ENCODE measurements around the gene SCUBE2.

SCUBE2 gene

GRCh38 chr11:9073466-9074225 is 17.8 kb downstream of the SCUBE2 start:
- DNase-seq = no peak

GRCh38 chr11:9072626-9073176 is 18.7 kb downstream of the SCUBE2 start:
- no peak for DNase-seq

GRCh38 chr11:9071692-9072091 is 19.7 kb downstream of the SCUBE2 start:
- DNase-seq = no peak

GRCh38 chr11:9070749-9071491 is 20.5 kb downstream of the SCUBE2 start:
- DNase-seq = no peak

- no peak for DNase-seq
Measured at GRCh38 chr11:9069862-9070470, 21.4 kb downstream of the SCUBE2 start.

GRCh38 chr11:9069256-9069655 is 22.1 kb downstream of the SCUBE2 start:
- no peak for DNase-seq

GRCh38 chr11:9066433-9066925 is 24.9 kb downstream of the SCUBE2 start:
- no peak for DNase-seq

GRCh38 chr11:9065607-9066432 is 25.6 kb downstream of the SCUBE2 start:
- no peak for DNase-seq

GRCh38 chr11:9061807-9062206 is 29.6 kb downstream of the SCUBE2 start:
- no peak for DNase-seq

GRCh38 chr11:9060700-9061111 is 30.7 kb downstream of the SCUBE2 start:
- no peak for DNase-seq

GRCh38 chr11:9059406-9059805 is 32.0 kb downstream of the SCUBE2 start:
- DNase-seq = no peak

- DNase-seq = no peak
Measured at GRCh38 chr11:9057888-9058287, 33.5 kb downstream of the SCUBE2 start.

GRCh38 chr11:9057007-9057406 is 34.4 kb downstream of the SCUBE2 start:
- no peak for DNase-seq

- DNase-seq = no peak
Measured at GRCh38 chr11:9056467-9056866, 34.9 kb downstream of the SCUBE2 start.

- DNase-seq = no peak
Measured at GRCh38 chr11:9053316-9054035, 37.9 kb downstream of the SCUBE2 start.

- no peak for DNase-seq
Measured at GRCh38 chr11:9052316-9052715, 39.1 kb downstream of the SCUBE2 start.

GRCh38 chr11:9049959-9050358 is 41.4 kb downstream of the SCUBE2 start:
- no peak for DNase-seq

- DNase-seq = no peak
Measured at GRCh38 chr11:9047964-9048523, 43.4 kb downstream of the SCUBE2 start.

- DNase-seq = no peak
Measured at GRCh38 chr11:9046481-9046880, 44.9 kb downstream of the SCUBE2 start.

GRCh38 chr11:9042488-9042887 is 48.9 kb downstream of the SCUBE2 start:
- DNase-seq = no peak

GRCh38 chr11:9041747-9042146 is 49.7 kb downstream of the SCUBE2 start:
- no peak for DNase-seq
